Spleen (tissue), 7 donors: Measurements from ENCODE around the gene ITPK1.

ENCODE experiments used
- POLR2A ChIP-seq, 3 donors: fragments of 450-650 bp; IDR thresholded peaks; one replicate each; pipeline ENCODE4 v1.5.1; 2017; ENCODE audit warnings: antibody characterized with exemption in 3 of 3, mild to moderate bottlenecking in 1 of 3
- TF ChIP-seq, protein P1 (sequence below), 11 experiments: fragments of 200-600 bp in 7 of 11; fragments of 450-650 bp in 4 of 11; sonication (generic) in 4 of 11; IDR thresholded peaks in 8 of 11; conservative IDR thresholded peaks in 3 of 11; 1 replicate in 7 of 11; 2 replicates in 4 of 11; pipeline versions ENCODE4 v1.4.0 to v1.8.0; 2016 to 2021; ENCODE audit warnings: antibody characterized with exemption in 11 of 11, inconsistent platforms in 4 of 11, mild to moderate bottlenecking in 1 of 11
- donor health status: DM: no; HTN: no; CAD: no; lungs with moderate emphysema.
- donor health status: DM: no; HTN: no; CAD: no.
- donor health status: DM: no; HTN: no; CAD: no.

DNA sequence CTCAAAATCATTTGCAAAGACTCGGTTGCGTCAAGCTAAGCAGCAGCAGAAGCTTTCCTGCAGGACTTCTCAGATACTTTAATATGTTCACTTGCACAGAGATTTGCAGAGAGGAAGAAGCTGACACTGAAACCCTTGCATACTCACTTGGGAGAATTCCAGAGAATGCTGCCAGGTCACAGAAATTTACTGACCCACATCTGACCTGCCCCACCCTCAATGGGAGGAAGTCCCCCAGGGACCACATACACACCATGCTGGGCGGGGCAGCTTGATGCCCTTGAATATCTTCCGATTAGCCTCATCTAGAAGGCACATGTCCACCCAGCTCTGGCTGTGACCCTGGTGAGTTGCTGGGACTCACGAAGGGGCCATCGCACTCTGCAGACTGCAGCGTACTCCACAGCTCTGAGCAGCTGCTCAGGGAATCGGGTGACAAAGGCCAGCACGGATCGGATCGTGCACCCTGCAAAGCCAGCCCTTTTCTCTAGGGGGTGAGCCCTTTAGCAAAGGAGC is 83.2 kb downstream of the ITPK1 start:
- TF ChIP-seq, protein P1, sequence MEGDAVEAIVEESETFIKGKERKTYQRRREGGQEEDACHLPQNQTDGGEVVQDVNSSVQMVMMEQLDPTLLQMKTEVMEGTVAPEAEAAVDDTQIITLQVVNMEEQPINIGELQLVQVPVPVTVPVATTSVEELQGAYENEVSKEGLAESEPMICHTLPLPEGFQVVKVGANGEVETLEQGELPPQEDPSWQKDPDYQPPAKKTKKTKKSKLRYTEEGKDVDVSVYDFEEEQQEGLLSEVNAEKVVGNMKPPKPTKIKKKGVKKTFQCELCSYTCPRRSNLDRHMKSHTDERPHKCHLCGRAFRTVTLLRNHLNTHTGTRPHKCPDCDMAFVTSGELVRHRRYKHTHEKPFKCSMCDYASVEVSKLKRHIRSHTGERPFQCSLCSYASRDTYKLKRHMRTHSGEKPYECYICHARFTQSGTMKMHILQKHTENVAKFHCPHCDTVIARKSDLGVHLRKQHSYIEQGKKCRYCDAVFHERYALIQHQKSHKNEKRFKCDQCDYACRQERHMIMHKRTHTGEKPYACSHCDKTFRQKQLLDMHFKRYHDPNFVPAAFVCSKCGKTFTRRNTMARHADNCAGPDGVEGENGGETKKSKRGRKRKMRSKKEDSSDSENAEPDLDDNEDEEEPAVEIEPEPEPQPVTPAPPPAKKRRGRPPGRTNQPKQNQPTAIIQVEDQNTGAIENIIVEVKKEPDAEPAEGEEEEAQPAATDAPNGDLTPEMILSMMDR (IDR thresholded peaks at IDR 0.05 in 8 of 11, conservative IDR thresholded peaks at IDR 0.05 in 3 of 11) = no peak
- no peak for TF ChIP-seq POLR2A (IDR thresholded peaks at IDR 0.05)
